ENCODE measurements around the gene MYOC. TPM values are rescaled to one million over a fixed set of nuclear protein-coding genes. Genes with fewer than 3 reads are reported as not detected.
"Not testable (repeated sequence)": the region's sequence is repeated elsewhere in the genome, so short reads cannot be mapped to it uniquely, and the experiment has no call there.

The MYOC gene
- total RNA-seq, 1 experiment from 2014 or later, result not detected

DNA sequence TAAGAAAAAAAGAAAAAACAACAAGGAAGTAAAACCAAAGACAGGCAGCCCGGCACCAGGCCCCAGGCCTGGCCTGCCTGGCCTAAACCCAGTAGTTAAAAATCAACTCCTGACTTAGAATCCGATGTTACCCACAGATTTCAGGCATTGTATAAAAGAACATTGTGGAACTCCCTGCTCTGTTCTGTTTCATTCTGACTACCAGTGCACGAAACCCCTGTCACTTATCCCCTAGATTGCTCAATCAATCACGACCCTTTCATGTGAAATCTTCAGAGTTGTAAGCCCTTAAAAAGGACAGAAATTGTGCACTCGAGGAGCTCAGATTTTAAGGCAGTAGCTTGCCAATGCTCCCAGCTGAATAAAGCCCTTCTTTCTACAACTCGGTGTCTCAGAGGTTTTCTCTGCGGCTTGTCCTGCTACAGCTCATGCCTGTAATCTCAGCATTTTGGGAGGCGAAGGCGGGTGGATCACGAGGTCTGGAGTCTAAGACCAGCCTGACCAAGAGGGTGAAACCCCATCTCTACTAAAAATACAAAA is 46.0 kb downstream of the MYOC start:
- Mint-ChIP-seq H3K4me1 (peaks cover 11 to 12% of the 10 kb centered on the region in 2 experiments), H3K9me3 (no peaks in the 10 kb centered on the region), H3K27ac (peak overlapping the region in 1 of 3 experiments; percentile 23; a peak in 2 of 7 replicates), H3K27me3 (ENCODE audit: low read depth) (no peaks in the 10 kb centered on the region), H3K36me3 (ENCODE audit: insufficient read depth in 1 of 3, low read depth in 3 of 3) (no peaks in the 10 kb centered on the region), H3K4me3 (no peak overlapping the region)
- Histone ChIP-seq H3K4ac (ENCODE audit: low read depth, low read length) (no peak overlapping the region), H3K4me1 (ENCODE audit: insufficient read depth, low read length) (peaks cover 4% of the 10 kb centered on the region; the same call in 1 of the 2 replicates), H3K56ac (ENCODE audit: insufficient read length, low read depth, low read length) (no peak overlapping the region), H3K23ac (ENCODE audit: insufficient read length, low read depth, low read length) (no peak overlapping the region), H3K18ac (ENCODE audit: insufficient read length, low read depth, low read length) (no peak overlapping the region), H2BK20ac (ENCODE audit: low read depth, low read length, poor library complexity, severe bottlenecking) (no peak overlapping the region), H3K9me3 (ENCODE audit: control insufficient read depth, low read depth, low read length) (no peaks in the 10 kb centered on the region), H3T11ph (ENCODE audit: low read length) (no peak overlapping the region), H2BK5ac (ENCODE audit: insufficient read length, low read length) (no peak overlapping the region), H2AK5ac (ENCODE audit: insufficient read length, low read length) (no peak overlapping the region), H3K14ac (ENCODE audit: insufficient read depth, low read length) (no peak overlapping the region), H3K79me1 (ENCODE audit: insufficient read depth, low read depth, low read length, poor library complexity, severe bottlenecking) (no peaks in the 10 kb centered on the region), H3K27ac (ENCODE audit: insufficient read length, low read depth, low read length) (no peak overlapping the region), H3K79me2 (ENCODE audit: insufficient read depth, low read length) (no peaks in the 10 kb centered on the region), H4K20me1 (ENCODE audit: control insufficient read depth, insufficient read depth, insufficient read length) (no peaks in the 10 kb centered on the region), H2BK120ac (ENCODE audit: low read depth, low read length, poor library complexity, severe bottlenecking) (no peak overlapping the region), H4K8ac (replicated peaks; ENCODE audit: insufficient read length, low read depth, low read length) (no peak overlapping the region), H2AFZ (ENCODE audit: low read length) (no peak overlapping the region), H3K9ac (ENCODE audit: extremely low read depth, insufficient read length, low read length) (no peak overlapping the region), H2BK15ac (ENCODE audit: low read depth, low read length) (no peak overlapping the region), H3K4me2 (ENCODE audit: insufficient read depth, insufficient read length, low read length) (no peak overlapping the region), H4K5ac (ENCODE audit: insufficient read length, low read depth, low read length) (no peak overlapping the region), H3K23me2 (ENCODE audit: insufficient read length, low read depth, low read length, poor library complexity, severe bottlenecking) (no peaks in the 10 kb centered on the region), H2BK12ac (ENCODE audit: insufficient read length, low read depth, low read length) (no peak overlapping the region), H4K91ac (ENCODE audit: insufficient read length, low read depth, low read length) (no peak overlapping the region), H3K27me3 (ENCODE audit: insufficient read depth, low read length) (no peaks in the 10 kb centered on the region)
- WGBS (ENCODE audit: extremely low coverage, insufficient read length, low lambda C conversion rate), result no CpG with 5 or more reads among the region's 10 CpGs
- TF ChIP-seq, protein P1, sequence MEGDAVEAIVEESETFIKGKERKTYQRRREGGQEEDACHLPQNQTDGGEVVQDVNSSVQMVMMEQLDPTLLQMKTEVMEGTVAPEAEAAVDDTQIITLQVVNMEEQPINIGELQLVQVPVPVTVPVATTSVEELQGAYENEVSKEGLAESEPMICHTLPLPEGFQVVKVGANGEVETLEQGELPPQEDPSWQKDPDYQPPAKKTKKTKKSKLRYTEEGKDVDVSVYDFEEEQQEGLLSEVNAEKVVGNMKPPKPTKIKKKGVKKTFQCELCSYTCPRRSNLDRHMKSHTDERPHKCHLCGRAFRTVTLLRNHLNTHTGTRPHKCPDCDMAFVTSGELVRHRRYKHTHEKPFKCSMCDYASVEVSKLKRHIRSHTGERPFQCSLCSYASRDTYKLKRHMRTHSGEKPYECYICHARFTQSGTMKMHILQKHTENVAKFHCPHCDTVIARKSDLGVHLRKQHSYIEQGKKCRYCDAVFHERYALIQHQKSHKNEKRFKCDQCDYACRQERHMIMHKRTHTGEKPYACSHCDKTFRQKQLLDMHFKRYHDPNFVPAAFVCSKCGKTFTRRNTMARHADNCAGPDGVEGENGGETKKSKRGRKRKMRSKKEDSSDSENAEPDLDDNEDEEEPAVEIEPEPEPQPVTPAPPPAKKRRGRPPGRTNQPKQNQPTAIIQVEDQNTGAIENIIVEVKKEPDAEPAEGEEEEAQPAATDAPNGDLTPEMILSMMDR (conservative IDR thresholded peaks at IDR 0.05), result no peak
- DNase-seq, result no peak

DNA sequence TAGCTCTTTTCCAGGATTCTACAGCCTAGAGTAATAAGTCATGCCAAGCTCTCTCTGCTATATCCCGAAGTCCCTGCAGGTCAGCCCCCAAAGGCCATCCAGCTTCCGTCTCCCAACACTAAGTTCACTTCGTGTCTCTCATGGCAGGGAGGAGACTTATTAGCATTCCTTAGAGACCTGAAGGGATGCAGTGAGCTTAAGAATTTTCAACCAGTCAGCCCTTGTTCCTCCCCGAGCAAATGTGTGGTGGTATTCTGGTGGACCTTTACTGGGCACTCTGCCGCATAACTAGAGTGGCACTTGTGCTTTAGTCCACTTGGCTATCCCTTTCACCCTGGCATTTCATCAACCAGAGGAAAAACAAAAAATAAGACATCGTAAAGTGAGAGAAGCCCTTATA is 49.4 kb downstream of the MYOC start:
- H4K20me1 ChIP-seq (ENCODE audit: control insufficient read depth, insufficient read depth, insufficient read length); H3K9me3 ChIP-seq (ENCODE audit: control insufficient read depth, low read depth, low read length); H4K8ac ChIP-seq (replicated peaks; ENCODE audit: insufficient read length, low read depth, low read length); H3K27ac ChIP-seq (ENCODE audit: insufficient read length, low read depth, low read length); H2AK5ac ChIP-seq (ENCODE audit: insufficient read length, low read length); H3K27me3 Mint-ChIP-seq (ENCODE audit: low read depth); H2BK20ac ChIP-seq (ENCODE audit: low read depth, low read length, poor library complexity, severe bottlenecking); H3K79me2 ChIP-seq (ENCODE audit: insufficient read depth, low read length); H2BK120ac ChIP-seq (ENCODE audit: low read depth, low read length, poor library complexity, severe bottlenecking); H4K5ac ChIP-seq (ENCODE audit: insufficient read length, low read depth, low read length); H3K9ac ChIP-seq (ENCODE audit: extremely low read depth, insufficient read length, low read length); H3K4ac ChIP-seq (ENCODE audit: low read depth, low read length); H3T11ph ChIP-seq (ENCODE audit: low read length); H2AFZ ChIP-seq (ENCODE audit: low read length); H4K91ac ChIP-seq (ENCODE audit: insufficient read length, low read depth, low read length); H3K4me3 Mint-ChIP-seq; H3K36me3 Mint-ChIP-seq (ENCODE audit: insufficient read depth in 1 of 3, low read depth in 3 of 3); H3K4me1 ChIP-seq (ENCODE audit: insufficient read depth, low read length); H2BK5ac ChIP-seq (ENCODE audit: insufficient read length, low read length); H2BK15ac ChIP-seq (ENCODE audit: low read depth, low read length); H3K18ac ChIP-seq (ENCODE audit: insufficient read length, low read depth, low read length); H3K4me2 ChIP-seq (ENCODE audit: insufficient read depth, insufficient read length, low read length); H3K23me2 ChIP-seq (ENCODE audit: insufficient read length, low read depth, low read length, poor library complexity, severe bottlenecking); H3K14ac ChIP-seq (ENCODE audit: insufficient read depth, low read length); H3K56ac ChIP-seq (ENCODE audit: insufficient read length, low read depth, low read length); H2BK12ac ChIP-seq (ENCODE audit: insufficient read length, low read depth, low read length); H3K23ac ChIP-seq (ENCODE audit: insufficient read length, low read depth, low read length); H3K79me1 ChIP-seq (ENCODE audit: insufficient read depth, low read depth, low read length, poor library complexity, severe bottlenecking); H3K27me3 ChIP-seq (ENCODE audit: insufficient read depth, low read length); H3K9me3 Mint-ChIP-seq: not testable (repeated sequence)
- peaks cover 12 to 14% of the 10 kb centered on the region in 2 experiments for H3K4me1 Mint-ChIP-seq
- peak; percentile 38 for DNase-seq
- WGBS (ENCODE audit: extremely low coverage, insufficient read length, low lambda C conversion rate), result no CpG with 5 or more reads among the region's 6 CpGs
- H3K27ac Mint-ChIP-seq, result peak overlapping the region in 2 of 3 experiments; percentile 17 to 62; a peak in 2 of 7 replicates
